HepG2 (cell line): ENCODE results near the gene WEE1. TPM values are rescaled to one million over a fixed set of nuclear protein-coding genes. Genes with fewer than 3 reads are reported as not detected.
A peak's percentile ranks its signal among the peaks of the same experiment; 100 is the strongest.

Experiments used
- FOSL1 ChIP-seq: sonication (generic); formaldehyde crosslinking; IDR thresholded peaks from 2 replicates; pipeline ENCODE4 v1.9.0; 2021; ENCODE audit warnings: missing genetic modification reagents, borderline replicate concordance
- MLLT10 ChIP-seq: sonication (generic); formaldehyde crosslinking; IDR thresholded peaks from 2 replicates; pipeline ENCODE4 v1.4.0; 2020; ENCODE audit warnings: missing genetic modification reagents
- PHB2 ChIP-seq: fragments of 450-650 bp; IDR thresholded peaks from 2 replicates; pipeline ENCODE4 v1.6.1; 2018; ENCODE audit not compliant: partially characterized antibody
- RFX3 ChIP-seq: IDR thresholded peaks from 2 replicates; pipeline ENCODE4 v1.6.1; 2016; ENCODE audit warnings: missing biosample characterization, missing genetic modification reagents
- ZFAT ChIP-seq: sonication (generic); formaldehyde crosslinking; conservative IDR thresholded peaks from 2 replicates; pipeline ENCODE4 v1.8.1; 2023; ENCODE audit warnings: missing genetic modification reagents, inconsistent platforms
- ZNF44 ChIP-seq: sonication (generic); formaldehyde crosslinking; IDR thresholded peaks from 2 replicates; pipeline ENCODE4 v1.5.1; 2020; ENCODE audit warnings: mild to moderate bottlenecking, missing genetic modification reagents
- polyA plus RNA-seq, 8 experiments: library from polyadenylated mRNA; depleted of rRNA in 3 of 8; stranded (reverse) in 7 of 8; unstranded in 1 of 8; fragments of >200 nt; fragmentation: Illumina TruSeq in 4 of 8; extraction: Trizol in 4 of 8; gene quantifications; 2 replicates each; pipeline versions ENCODE4 v1.2.1 to v1.2.3, GENCODE V29; 2011 to 2016; ENCODE audit warnings: low read depth in 4 of 8, missing spikeins in 1 of 8, mixed read lengths in 1 of 8; ENCODE audit not compliant: insufficient read depth in 1 of 8
- total RNA-seq, 5 experiments: library from RNA; depleted of rRNA; stranded (reverse); fragments of >200 nt; fragmentation: Illumina TruSeq; extraction: Trizol; gene quantifications; 2 replicates each; pipeline ENCODE4 v1.2.3, GENCODE V29; 2016; ENCODE audit warnings: low read depth in 1 of 5
- TF ChIP-seq, protein P1 (sequence below): sonication (generic); formaldehyde crosslinking; conservative IDR thresholded peaks from 2 replicates; pipeline ENCODE4 v1.4.0; 2020; ENCODE audit warnings: mild to moderate bottlenecking, missing genetic modification reagents, moderate library complexity
- TF ChIP-seq, protein P2 (sequence below): sonication (generic); formaldehyde crosslinking; IDR thresholded peaks from 2 replicates; pipeline ENCODE4 v1.4.0; 2020; ENCODE audit warnings: missing genetic modification reagents
- TF ChIP-seq, protein P3 (sequence below), 2 experiments: fragments of 450-650 bp in 1 of 2; sonication (generic) in 1 of 2; formaldehyde crosslinking in 1 of 2; IDR thresholded peaks; 2 replicates each; pipeline versions ENCODE4 v1.6.1 to v1.8.0; 2016 to 2022; ENCODE audit warnings: antibody characterized with exemption in 1 of 2, mild to moderate bottlenecking in 1 of 2, missing genetic modification reagents in 1 of 2
- TF ChIP-seq, protein P4 (sequence below): sonication (generic); formaldehyde crosslinking; IDR thresholded peaks from 2 replicates; pipeline ENCODE4 v1.4.0; 2020; ENCODE audit warnings: low read depth, mild to moderate bottlenecking, missing genetic modification reagents
- TF ChIP-seq, protein P5 (sequence below): sonication (generic); formaldehyde crosslinking; IDR thresholded peaks from 2 replicates; pipeline ENCODE4 v1.5.1; 2020; ENCODE audit warnings: mild to moderate bottlenecking, moderate library complexity, missing genetic modification reagents

Gene WEE1
- total and polyA plus RNA-seq, 2 of the 13 experiments (the other 11 are each of a cell fraction or from before 2014, with no cell fraction given) = 31.4 to 63.7 TPM

DNA sequence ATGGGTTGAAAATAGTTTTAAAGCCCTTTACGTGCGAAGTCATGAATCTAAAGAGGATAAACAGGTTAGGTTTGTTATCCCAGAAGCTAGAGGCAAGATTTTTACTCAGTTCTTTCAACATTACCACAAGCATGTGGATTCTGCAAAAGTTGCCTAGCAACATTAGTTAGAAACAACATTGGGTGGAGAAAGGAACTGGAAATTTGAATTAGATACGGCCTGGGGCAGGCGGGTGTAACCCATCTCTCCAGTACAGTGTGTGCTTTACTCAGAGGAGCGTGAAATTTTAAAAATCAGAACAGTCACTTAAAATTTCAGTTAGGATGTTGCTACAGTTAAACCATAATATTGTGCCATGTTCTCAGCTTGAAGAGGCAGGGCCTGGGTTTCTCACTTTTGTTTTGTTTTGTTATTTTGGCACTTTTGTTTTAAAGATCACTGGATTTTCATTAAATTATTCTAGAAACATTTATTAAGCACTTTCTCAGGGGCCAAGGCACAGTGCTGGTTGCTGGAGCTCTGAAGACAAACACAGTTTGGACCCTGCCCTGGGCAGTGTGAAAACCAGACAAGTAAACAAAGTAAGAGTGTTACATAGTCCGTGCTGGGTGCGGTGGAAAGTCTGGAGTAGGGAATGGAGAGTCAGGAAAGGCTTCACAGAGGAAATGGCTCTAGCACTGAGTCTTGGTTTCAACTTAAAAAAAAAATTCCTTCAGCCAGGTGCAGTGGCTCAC lies 4.4 kb upstream of the WEE1 start (continued):
- TF ChIP-seq, protein P1, sequence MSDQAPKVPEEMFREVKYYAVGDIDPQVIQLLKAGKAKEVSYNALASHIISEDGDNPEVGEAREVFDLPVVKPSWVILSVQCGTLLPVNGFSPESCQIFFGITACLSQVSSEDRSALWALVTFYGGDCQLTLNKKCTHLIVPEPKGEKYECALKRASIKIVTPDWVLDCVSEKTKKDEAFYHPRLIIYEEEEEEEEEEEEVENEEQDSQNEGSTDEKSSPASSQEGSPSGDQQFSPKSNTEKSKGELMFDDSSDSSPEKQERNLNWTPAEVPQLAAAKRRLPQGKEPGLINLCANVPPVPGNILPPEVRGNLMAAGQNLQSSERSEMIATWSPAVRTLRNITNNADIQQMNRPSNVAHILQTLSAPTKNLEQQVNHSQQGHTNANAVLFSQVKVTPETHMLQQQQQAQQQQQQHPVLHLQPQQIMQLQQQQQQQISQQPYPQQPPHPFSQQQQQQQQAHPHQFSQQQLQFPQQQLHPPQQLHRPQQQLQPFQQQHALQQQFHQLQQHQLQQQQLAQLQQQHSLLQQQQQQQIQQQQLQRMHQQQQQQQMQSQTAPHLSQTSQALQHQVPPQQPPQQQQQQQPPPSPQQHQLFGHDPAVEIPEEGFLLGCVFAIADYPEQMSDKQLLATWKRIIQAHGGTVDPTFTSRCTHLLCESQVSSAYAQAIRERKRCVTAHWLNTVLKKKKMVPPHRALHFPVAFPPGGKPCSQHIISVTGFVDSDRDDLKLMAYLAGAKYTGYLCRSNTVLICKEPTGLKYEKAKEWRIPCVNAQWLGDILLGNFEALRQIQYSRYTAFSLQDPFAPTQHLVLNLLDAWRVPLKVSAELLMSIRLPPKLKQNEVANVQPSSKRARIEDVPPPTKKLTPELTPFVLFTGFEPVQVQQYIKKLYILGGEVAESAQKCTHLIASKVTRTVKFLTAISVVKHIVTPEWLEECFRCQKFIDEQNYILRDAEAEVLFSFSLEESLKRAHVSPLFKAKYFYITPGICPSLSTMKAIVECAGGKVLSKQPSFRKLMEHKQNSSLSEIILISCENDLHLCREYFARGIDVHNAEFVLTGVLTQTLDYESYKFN (CRISPR knock-in tag) = peak; percentile 99
- TF ChIP-seq, protein P2, sequence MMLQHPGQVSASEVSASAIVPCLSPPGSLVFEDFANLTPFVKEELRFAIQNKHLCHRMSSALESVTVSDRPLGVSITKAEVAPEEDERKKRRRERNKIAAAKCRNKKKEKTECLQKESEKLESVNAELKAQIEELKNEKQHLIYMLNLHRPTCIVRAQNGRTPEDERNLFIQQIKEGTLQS (CRISPR knock-in tag) = peak; percentile 63; the same call in 1 of the 2 replicates
- TF ChIP-seq RFX3 (CRISPR knock-in tag) (peak; percentile 59; the same call in 1 of the 2 replicates), PHB2 (no peak), ZFAT (CRISPR knock-in tag) (0 out of 2 replicates have a peak, but pooled peaks have one; percentile 33), ZNF44 (CRISPR knock-in tag) (no peak), MLLT10 (CRISPR knock-in tag) (0 out of 2 replicates have a peak, but pooled peaks have one; percentile 29), FOSL1 (CRISPR knock-in tag) (no peak)
- TF ChIP-seq, protein P3, sequence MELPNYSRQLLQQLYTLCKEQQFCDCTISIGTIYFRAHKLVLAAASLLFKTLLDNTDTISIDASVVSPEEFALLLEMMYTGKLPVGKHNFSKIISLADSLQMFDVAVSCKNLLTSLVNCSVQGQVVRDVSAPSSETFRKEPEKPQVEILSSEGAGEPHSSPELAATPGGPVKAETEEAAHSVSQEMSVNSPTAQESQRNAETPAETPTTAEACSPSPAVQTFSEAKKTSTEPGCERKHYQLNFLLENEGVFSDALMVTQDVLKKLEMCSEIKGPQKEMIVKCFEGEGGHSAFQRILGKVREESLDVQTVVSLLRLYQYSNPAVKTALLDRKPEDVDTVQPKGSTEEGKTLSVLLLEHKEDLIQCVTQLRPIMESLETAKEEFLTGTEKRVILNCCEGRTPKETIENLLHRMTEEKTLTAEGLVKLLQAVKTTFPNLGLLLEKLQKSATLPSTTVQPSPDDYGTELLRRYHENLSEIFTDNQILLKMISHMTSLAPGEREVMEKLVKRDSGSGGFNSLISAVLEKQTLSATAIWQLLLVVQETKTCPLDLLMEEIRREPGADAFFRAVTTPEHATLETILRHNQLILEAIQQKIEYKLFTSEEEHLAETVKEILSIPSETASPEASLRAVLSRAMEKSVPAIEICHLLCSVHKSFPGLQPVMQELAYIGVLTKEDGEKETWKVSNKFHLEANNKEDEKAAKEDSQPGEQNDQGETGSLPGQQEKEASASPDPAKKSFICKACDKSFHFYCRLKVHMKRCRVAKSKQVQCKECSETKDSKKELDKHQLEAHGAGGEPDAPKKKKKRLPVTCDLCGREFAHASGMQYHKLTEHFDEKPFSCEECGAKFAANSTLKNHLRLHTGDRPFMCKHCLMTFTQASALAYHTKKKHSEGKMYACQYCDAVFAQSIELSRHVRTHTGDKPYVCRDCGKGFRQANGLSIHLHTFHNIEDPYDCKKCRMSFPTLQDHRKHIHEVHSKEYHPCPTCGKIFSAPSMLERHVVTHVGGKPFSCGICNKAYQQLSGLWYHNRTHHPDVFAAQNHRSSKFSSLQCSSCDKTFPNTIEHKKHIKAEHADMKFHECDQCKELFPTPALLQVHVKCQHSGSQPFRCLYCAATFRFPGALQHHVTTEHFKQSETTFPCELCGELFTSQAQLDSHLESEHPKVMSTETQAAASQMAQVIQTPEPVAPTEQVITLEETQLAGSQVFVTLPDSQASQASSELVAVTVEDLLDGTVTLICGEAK (IDR thresholded peaks at IDR 0.05) = no peak
- TF ChIP-seq, protein P3 (CRISPR knock-in tag; IDR thresholded peaks at IDR 0.05) = no peak
- TF ChIP-seq, protein P4, sequence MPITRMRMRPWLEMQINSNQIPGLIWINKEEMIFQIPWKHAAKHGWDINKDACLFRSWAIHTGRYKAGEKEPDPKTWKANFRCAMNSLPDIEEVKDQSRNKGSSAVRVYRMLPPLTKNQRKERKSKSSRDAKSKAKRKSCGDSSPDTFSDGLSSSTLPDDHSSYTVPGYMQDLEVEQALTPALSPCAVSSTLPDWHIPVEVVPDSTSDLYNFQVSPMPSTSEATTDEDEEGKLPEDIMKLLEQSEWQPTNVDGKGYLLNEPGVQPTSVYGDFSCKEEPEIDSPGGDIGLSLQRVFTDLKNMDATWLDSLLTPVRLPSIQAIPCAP (CRISPR knock-in tag) = no peak
- TF ChIP-seq, protein P5, sequence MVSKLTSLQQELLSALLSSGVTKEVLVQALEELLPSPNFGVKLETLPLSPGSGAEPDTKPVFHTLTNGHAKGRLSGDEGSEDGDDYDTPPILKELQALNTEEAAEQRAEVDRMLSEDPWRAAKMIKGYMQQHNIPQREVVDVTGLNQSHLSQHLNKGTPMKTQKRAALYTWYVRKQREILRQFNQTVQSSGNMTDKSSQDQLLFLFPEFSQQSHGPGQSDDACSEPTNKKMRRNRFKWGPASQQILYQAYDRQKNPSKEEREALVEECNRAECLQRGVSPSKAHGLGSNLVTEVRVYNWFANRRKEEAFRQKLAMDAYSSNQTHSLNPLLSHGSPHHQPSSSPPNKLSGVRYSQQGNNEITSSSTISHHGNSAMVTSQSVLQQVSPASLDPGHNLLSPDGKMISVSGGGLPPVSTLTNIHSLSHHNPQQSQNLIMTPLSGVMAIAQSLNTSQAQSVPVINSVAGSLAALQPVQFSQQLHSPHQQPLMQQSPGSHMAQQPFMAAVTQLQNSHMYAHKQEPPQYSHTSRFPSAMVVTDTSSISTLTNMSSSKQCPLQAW = peak; percentile 93
